A549 treated with dexamethasone at 1 μM for 4 hours (cell line): Measurements from ENCODE around the gene GMEB1. TPM values are rescaled to one million over a fixed set of nuclear protein-coding genes. Genes with fewer than 3 reads are reported as not detected.

Experiments used
- total RNA-seq: library from RNA; stranded (reverse); fragments of 200-300 nt; extraction: Qiagen RNA extraction; gene quantifications from 5 replicates; pipeline ENCODE4 v1.2.3, GENCODE V29; 2022

GMEB1 gene, protein sequence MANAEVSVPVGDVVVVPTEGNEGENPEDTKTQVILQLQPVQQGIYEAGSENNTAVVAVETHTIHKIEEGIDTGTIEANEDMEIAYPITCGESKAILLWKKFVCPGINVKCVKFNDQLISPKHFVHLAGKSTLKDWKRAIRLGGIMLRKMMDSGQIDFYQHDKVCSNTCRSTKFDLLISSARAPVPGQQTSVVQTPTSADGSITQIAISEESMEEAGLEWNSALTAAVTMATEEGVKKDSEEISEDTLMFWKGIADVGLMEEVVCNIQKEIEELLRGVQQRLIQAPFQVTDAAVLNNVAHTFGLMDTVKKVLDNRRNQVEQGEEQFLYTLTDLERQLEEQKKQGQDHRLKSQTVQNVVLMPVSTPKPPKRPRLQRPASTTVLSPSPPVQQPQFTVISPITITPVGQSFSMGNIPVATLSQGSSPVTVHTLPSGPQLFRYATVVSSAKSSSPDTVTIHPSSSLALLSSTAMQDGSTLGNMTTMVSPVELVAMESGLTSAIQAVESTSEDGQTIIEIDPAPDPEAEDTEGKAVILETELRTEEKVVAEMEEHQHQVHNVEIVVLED
- total RNA-seq, result 4.7 to 7.3 TPM (median 6.9 TPM) in 5 replicates

GRCh38 chr1:28668191-28668955, at the start of gene GMEB1:
TSS of gene GMEB1 (plus strand) at chr1:28668784. CDS start at chr1:28683613, 14,829 bp downstream.

GRCh38 chr1:28642847-28643635, 25.5 kb upstream of the GMEB1 start, which contains the start of gene TAF12:
TSS of gene TAF12 (minus strand) at chr1:28643067. CDS start at chr1:28622081, 20,986 bp downstream.

GRCh38 chr1:28648474-28649198, 19.9 kb upstream of the GMEB1 start, which contains the start of gene RNU11:
TSS of gene RNU11 (plus strand) at chr1:28648600.

GRCh38 chr1:28736450-28737306, 68.1 kb downstream of the GMEB1 start, which contains the start of gene YTHDF2:
TSS of gene YTHDF2 (plus strand) at chr1:28736940. CDS start at chr1:28737121, 181 bp downstream.

Other genes with a start within 250 kb of the GMEB1 start
- gene RCC1, start 162.7 kb upstream of the GMEB1 start, total RNA-seq, result 65.9 to 83.3 TPM (median 77.5 TPM) in 5 replicates
- 21.1 to 25.4 TPM (median 22.8 TPM) in 5 replicates for gene TRNAU1AP, start 115.7 kb upstream of the GMEB1 start, total RNA-seq
- 2.5 to 4.0 TPM (median 3.1 TPM) in 5 replicates for gene RAB42, start 76.5 kb upstream of the GMEB1 start, total RNA-seq
- gene TAF12, start 25.7 kb upstream of the GMEB1 start, total RNA-seq, result 12.5 to 13.5 TPM (median 13.0 TPM) in 5 replicates
- gene RNU11, start 20.2 kb upstream of the GMEB1 start, total RNA-seq, result not detected in 5 replicates
- gene YTHDF2, start 68.2 kb downstream of the GMEB1 start, total RNA-seq, result 53.1 to 62.2 TPM (median 54.6 TPM) in 5 replicates
- gene OPRD1, start 143.4 kb downstream of the GMEB1 start, total RNA-seq, result 0.01 to 0.02 TPM (median 0.02 TPM) in 4 of 5 replicates, not detected in the other
- gene EPB41, start 245.8 kb downstream of the GMEB1 start, total RNA-seq, result 4.1 to 6.1 TPM (median 5.6 TPM) in 5 replicates